DMS79 treated with DMSO at 0.1 percent for 48 hours (cell line): ENCODE measurements around the gene STPG1.

ENCODE experiments used
- DNase-seq: peaks from one replicate; lab custom pipeline; 2025; lab: John Stamatoyannopoulos, UW

Gene STPG1

DNA sequence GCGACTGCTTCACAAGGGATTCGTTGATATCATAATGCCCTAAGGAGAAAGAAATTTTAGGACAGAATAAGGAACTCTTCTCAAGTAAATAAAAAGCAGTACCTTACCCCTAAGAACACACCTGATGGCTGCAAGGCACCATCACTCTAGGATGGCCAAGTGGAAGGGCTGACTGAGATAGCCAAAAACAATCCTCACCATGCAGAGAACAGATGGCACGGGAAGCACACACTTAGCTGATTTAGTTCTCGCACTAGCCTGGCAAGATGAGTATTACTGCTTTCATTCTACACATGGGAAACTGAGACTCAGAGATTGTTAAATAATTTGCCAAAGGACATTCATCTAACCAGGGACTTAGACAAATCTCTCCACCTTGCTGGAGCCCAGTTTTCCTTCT lies 43.8 kb downstream of the STPG1 start:
- no peak for DNase-seq

- no peak for DNase-seq
Measured at GRCh38 chr1:24369199-24369598, 44.4 kb downstream of the STPG1 start.

GRCh38 chr1:24366707-24367106 lies 46.9 kb downstream of the STPG1 start:
- no peak for DNase-seq

- no peak for DNase-seq
Measured at GRCh38 chr1:24364975-24365678, 48.5 kb downstream of the STPG1 start.

DNA sequence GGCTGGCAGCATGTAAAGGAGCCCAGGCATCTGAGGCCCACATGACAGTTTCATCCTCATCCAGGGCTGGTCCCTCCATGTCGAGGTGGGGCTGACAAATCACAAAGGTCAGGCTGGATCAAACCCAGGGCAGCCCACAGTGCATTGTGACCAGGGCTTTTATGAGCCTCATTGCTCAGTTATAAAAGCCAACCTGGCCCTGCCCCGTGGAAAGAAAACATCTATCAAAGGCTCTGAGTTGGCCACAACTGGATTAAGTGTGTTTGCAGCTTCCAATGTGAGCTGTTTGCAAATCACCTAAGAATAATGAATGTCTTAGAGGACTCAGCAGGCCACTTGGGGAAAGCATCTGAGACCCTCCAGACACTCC lies 49.0 kb downstream of the STPG1 start:
- no peak for DNase-seq

DNA sequence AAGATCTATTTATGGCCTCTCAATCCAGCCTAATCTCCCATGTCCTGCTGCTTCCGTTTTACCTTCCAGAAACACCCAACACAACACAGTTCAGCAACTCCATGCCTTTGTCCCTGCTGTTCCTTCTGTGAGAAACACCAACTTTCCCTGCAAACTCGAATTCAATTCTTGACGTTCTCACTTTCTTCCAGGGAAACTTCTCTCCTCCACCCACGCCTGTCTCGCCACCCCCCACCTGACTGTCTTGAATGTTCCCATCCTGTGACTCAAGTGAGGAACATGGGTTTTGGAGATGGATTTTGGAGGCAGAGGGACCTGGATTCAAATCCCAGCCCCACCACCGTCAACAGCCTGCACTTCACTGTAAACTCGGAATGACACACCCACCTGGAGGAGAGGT lies 49.6 kb downstream of the STPG1 start:
- no peak for DNase-seq

GRCh38 chr1:24362982-24363614 lies 50.5 kb downstream of the STPG1 start:
- DNase-seq, result no peak

DNA sequence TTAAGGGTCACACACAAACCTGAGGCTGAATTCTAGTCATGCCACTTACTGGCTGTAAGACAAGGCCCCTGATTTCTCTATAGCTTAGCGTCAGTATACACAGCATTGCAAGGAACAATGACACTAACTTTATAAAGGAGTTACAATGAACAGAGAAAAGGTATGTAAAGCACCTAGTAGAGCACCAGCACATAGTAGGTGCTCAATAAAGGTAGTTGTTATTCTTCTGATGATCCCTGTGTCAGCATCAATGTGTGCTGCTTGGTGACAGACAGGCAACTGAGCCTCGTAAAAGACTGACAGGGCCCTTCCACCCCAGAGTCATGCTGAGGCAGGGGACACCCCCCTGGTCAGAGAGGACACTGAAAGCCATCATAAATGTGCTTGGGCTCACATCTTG lies 51.2 kb downstream of the STPG1 start:
- DNase-seq, result no peak

- DNase-seq, result no peak
Measured at GRCh38 chr1:24361811-24362210, 51.8 kb downstream of the STPG1 start.

- DNase-seq, result no peak
Measured at GRCh38 chr1:24360681-24361080, 52.9 kb downstream of the STPG1 start.

- DNase-seq, result no peak
Measured at GRCh38 chr1:24357038-24357437, 56.5 kb downstream of the STPG1 start.

DNA sequence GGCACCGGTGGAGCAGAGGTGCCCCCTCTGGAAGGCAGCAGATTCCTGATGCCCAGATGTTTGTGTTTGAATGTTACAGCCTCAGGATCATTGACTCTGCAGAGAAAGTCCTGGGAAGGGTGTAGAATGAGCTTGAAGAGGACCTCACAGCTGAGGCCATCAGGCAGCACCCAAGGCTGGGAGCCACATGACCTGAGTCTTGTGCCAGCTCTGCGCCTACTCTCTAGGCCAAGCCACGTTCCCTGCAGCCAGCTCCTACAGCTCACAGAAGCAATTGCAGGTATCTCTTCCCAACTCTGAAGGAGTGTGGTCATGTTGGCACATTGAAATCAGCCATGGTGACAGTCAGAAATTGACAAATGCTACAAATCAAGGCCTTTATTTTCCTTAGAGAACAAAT lies 58.1 kb downstream of the STPG1 start:
- DNase-seq, result no peak

GRCh38 chr1:24353292-24353891 lies 60.2 kb downstream of the STPG1 start:
- no peak for DNase-seq

DNA sequence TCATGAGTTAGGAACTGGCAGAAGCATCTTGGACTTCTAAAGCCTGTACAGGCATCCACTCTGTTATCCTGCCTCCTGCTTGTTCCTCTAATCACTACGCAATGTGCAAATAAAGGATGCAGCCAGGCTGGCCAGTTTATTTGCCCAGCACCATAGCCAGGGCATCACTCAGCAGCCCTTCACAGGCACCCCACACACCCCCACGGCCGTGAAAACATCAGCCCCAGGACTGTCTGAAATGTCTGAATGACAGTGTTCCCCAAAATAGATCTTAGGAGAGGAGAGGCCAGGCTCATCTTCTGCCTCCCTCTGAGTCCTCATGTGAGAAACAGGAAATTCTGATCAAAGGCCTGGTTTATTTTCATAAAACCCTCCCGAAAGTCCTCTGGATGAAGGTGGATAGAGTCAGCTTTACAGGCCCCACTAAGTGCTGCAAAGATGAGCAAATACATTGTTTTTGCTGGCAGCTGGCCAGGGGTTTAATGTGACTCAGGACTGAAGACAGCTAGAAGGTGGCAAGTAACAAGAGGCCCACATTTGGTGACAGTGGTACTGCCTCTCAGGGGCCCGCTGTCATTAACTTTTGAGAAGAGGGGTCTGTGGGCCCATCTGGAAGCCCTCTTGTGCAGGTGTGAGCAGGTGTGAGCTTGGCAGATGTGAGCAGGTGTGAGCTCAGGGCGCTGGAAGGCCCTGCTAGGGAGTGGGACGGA lies 61.5 kb downstream of the STPG1 start:
- no peak for DNase-seq

DNA sequence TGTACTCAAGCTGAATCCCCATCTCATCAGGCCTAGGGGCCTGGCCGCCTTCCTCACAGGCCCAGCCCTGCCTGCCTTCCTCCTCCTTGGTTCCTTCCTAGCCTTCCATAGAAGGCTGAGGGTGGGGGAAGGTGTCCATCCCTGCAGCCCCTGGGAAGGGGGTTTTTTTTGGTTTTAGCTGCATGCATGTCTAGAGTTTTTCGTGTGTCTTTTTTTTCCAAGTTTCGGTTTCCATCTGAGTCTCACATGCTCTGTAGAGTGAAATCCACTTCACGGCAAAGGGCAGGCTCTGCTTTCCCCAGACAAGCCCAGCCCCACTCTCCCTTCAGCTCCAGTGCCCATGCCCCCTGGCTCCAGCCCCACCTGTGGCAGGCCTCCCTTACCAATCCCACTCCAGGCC lies 62.3 kb downstream of the STPG1 start:
- no peak for DNase-seq

GRCh38 chr1:24349891-24350290 lies 63.7 kb downstream of the STPG1 start:
- no peak for DNase-seq

DNA sequence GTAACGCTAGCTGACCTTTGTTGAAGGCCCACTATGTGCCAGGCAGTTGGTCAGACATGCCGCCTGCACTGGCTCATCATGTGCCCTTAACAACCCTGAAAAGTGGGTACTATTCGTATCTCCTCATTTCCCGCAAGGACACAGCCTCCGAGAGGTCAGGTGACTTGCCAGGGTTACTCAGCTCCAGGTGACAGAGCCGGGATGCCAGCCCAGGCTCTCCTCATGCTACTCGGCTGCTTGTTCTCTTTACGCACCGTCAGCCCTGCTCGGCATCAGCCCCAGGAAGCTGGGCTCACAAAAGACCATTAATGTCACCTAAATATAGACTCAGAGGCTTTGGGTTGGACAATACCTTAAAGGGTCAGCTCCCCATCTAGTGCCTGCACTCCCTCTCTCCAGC lies 65.4 kb downstream of the STPG1 start:
- DNase-seq, result no peak

- DNase-seq, result no peak
Measured at GRCh38 chr1:24347159-24347934, 66.2 kb downstream of the STPG1 start.

GRCh38 chr1:24345334-24345733 lies 68.2 kb downstream of the STPG1 start:
- no peak for DNase-seq

- DNase-seq, result no peak
Measured at GRCh38 chr1:24344090-24344742, 69.4 kb downstream of the STPG1 start.

GRCh38 chr1:24343412-24344089 lies 70.0 kb downstream of the STPG1 start:
- DNase-seq, result no peak
